Measurements from ENCODE around the gene CXCR2.
"Not testable (repeated sequence)": the region's sequence is repeated elsewhere in the genome, so short reads cannot be mapped to it uniquely, and the experiment has no call there.

The CXCR2 gene

DNA sequence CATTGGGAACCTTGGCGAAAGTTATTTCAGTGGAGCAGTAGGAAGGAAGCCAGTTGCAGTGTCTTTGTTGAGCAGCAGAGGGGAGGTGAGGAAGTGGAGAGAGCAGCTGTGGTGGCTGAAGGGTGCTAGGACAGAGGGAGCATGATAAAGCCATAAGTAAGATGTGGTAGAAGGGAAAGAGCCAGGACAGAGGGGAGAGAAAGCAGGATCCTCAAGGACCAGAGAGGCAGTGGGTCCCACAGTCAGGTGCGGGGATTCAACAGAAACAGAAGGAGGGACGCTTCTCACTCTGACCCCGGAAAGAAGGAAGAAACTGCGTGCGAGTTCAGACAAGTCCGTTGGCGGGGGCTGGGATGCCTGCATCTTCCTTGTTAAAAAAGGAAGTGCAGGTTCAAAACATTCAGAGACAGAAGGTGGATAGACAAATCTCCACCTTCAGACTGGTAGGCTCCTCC lies at the start of gene CXCR2:
TSS of gene CXCR2 (plus strand) at position 403 of the 455 bp plus-strand sequence. CDS start 8,774 bp downstream, outside the sequence.
- no peak for DNase-seq

DNA sequence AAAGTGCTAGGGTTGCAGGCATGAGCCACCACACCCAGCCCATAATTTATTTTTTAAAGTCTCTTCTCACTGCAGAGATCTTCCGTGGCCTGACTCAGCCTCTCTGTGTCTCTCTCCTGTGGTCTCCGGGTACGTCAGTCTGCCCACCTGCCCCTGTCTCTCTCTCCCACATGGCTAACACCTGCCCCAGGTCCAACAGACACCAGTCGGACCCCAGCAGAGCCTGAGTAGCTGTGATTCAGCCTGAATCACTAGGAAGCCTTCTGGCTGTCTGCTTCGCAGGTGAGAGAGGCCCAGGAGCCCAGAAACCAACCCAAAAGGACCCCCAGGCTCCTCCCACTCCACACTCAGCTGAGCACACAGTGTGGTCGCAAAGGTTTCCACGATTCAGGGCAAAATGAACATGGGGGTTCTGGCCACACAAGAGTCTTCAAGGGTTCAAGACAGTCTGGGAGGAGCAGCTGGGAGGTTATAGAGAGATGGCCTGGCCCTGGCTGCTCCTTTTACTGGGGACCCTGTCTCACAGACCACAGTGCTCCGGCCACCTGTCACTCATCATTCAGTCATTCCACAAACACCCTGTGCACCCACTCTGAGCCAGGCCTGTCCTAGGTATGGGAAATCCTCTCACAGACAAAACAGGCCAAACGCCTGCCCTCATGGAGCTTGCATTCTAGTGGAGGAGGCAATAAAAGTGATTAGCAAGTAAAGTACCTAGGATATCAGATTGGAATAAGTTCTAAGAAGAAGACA lies 48.2 kb upstream of the CXCR2 start:
- no peak for DNase-seq

DNA sequence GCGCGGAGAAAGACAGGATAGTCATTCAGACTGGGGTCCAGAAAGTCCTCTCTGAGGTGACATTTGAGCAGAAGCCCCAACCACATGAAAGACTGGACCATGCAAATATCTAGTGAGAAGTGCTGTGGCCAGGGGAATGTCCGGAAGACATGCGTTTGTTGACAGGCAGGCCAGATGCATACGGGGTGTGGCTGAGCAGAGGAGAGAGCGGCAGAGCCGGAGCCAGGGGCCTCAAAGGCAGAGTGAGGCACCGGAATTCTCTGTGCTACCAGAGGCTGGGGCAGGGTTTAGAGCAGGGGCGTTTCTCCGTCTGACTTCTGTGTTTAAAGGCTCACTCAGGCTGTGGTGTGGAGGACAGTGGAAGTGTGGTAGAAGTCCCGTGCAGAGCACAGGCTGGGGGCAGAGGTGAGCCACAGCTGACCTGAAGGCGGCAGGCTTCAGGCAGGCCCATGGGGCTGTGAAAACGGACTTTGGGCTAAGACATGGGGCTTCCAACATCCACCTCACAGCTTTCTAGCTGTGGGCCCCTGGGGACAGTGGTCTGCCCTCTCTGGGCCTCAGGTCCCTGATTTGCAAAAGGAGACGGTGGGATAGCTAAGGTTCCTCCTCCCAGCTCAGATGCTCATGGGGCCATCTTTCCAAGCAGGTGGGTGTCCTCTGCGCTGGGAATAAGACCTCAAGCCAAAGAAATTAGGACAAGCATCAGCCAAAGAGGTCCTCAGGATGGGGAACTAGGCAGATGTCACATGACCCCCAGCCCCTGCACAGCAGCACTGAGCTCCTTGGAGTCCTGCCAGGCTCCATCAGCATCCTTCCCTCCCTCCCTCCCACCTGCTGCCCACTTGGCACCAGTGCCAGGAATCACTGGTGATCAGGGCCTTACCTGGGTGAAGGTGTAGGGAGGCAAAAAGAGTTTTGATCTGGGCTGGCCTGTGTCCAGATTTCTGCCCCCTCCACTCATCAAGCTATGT lies 45.6 kb upstream of the CXCR2 start:
- no peak for DNase-seq

DNA sequence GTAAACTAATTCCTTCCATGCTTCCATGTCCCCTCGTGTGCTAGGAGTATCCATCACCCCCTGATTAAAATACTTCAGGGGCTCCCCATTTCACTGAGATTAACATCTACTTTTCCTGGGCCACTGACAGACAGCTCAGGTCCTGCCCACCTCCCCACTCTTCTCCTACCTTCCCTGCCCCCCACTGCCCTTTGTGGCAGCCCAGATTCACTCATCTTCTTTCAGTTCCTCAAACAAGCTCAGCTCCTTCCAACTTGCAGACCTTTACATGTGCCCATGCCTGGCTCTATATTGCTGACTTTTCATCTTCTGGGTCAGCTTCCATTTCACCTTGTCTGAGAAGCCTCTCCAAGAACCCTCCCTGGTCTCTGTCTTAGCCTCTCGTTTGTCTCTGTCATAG lies 44.8 kb upstream of the CXCR2 start:
- DNase-seq = no peak

DNA sequence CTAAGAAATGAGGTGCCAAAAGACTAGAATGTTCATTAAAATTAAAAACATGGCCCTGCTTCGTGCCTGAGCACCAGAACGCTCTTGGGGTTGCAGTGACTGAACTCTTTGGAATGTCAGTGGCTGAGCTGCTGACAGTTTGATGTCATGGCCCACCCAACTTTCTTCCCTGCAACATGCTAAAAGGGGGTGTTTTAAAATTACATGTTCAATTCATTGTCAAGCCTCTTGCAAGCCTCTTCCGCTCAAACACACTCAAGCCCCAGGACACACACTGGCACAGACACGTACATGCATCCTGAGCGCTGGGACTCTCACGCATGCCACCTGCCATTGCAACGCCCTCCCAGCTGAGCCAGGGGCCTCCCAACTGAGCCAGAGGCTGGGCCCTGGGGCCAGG lies 44.1 kb upstream of the CXCR2 start:
- no peak for DNase-seq

DNA sequence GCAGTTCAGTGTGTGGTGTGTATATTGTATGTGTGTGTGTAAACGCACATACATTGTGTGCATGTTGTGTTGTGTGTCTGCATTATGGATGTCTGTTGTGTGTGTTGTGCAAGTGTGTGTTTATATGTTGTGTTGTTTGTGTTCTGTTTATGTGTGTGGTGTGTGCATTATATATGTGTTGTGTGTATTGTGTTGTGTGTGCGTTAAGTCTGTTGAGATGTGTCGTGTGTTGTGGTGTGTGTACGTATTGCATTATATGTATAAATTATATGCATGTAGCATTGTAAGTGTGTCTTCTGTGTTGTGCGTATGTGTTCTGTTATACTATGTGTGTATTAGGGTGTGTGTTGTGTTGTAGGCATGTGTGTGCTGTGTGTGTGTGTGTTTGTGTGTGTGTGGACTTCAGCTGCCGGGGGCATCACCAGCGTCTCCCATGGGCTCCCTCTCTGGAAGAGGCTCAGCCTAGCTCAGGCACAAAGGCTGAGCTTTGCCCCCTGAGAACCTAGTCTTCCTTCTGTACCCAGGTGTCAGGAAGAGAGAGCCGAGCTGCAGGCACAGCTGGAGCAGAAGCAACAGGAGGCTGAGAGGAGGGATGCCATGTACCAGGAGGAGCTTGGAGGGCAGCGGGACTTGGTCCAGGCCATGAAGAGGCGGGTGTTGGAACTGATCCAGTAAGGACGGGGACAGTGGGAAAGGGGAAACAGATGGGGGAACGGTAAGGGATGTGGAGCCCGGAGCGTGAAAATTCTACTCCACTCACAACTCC lies 43.1 kb upstream of the CXCR2 start:
- DNase-seq = no peak

DNA sequence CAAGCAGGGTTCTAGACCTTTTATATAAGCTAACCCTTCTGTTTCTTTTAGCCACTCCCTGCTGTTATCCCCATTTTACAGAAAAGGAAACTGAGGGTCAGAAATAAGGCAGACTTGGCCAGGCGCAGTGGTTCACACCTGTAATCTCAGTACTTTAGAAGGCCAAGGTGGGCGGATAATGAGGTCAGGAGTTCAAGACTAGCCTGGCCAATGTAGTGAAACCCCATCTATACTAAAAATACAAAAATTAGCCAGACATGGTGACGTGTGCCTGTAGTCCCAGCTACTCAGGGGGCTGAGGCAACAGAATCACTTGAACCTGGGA lies 42.5 kb upstream of the CXCR2 start:
- DNase-seq = no peak

DNA sequence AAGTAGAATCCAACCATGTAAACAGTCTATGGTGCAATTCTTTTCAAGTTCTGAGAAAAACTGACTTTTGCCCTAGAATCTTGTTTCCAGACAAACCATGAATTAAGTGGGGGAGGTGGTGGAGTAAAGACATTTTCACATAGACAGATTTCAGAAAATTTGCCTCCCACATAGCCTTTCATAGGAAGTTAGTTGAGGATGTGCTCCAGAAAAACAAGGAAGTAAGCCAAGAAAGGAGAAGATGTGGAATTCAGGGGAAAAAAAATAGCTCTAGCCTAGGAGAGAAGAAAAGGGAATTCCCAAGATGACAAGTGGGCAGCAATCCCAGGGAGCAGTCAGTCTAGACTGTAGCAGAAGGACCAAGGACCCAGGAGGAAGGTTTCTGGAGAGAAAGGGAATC lies 39.4 kb upstream of the CXCR2 start:
- no peak for DNase-seq

DNA sequence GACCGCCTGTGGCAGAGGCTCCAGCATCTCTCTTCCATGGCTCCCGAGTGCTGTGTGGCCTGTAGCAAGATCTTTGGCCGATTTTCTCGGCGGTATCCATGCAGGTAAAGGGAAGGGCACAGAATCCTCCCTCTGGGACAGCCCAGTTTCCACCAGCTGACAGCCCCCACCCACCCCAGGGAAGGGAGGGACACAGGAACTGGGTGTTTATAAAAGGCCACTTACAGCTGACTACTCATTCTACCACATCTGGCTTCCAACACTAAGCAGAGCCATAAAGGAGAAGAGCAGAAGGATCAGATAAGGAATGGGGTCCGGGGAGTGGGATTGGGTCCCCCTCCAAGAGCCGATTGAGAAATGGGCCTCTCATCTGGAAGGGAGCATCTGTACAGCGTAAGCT lies 36.6 kb upstream of the CXCR2 start:
- DNase-seq = no peak

DNA sequence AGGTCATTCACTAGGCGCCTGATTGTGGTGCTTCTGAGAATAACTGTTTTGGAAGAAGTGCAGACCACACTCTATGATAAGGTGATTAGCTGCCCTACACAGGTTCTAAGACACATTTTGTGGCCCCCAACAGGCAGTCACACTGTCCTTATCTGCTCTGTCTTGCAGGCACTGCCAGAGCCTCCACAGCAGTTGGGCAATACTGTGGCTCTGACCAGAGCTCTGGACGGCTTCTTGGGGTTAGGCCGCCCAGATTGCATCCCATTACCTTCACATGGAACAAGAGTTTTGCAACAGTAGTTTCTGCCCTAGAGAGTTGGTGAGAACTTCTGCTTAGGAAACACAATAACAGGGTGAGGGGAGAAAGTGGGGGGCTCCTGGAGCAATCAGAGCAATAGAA lies 34.1 kb upstream of the CXCR2 start:
- no peak for DNase-seq

DNA sequence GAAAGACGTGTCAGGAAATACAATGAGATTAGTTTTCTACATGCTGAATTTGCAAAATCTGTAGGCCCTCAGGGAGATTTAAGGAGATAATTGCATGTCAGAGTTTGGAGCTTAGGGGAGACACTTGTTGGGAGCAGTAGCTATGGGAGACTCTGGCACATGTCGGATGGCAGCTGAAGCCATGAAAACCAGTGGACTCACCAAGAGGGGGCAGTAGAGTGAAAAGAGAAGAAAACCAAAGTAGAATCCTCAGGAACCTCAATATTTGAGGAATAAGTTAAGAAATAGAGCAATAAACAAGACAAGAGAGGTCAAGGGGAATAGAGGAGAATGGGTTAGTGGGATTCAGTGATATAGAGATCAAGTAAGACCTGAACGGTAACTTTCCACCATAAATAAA lies 31.9 kb upstream of the CXCR2 start:
- DNase-seq = no peak

DNA sequence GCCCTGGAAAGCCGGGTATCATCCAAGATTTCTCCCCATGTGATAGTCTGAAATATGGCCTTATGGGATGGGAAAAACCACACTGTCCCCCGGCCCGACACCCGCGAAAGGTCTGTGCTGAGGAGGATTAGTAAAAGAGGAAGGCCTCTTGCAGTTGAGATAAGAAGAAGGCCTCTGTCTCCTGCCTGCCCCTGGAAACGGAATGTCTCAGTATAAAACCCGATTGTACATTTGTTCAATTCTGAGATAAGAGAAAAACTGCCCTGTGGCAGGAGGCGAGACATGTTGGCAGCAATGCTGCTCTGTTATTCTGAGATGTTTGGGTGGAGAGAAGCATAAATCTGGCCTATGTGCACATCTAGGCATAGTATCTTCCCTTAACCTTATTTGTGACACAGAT lies 30.0 kb upstream of the CXCR2 start:
- no peak for DNase-seq

DNA sequence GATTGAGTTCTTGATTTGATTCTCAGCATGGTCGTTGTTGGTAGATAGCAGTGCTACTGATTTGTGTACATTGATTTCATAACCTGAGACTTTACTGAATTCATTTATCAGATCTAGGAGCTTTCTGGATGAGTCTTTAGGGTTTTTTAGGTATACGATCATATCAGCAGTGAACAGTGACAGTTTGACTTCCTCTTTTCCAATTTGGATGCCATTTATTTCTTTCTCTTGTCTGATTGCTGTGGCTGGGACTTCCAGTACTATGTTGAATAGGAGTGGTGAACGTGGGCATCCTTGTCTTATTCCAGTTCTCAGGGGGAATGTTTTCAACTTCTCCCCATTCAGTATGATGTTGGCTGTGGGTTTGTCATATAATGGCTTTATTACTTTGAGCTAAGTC lies 27.9 kb upstream of the CXCR2 start:
- DNase-seq = no peak

DNA sequence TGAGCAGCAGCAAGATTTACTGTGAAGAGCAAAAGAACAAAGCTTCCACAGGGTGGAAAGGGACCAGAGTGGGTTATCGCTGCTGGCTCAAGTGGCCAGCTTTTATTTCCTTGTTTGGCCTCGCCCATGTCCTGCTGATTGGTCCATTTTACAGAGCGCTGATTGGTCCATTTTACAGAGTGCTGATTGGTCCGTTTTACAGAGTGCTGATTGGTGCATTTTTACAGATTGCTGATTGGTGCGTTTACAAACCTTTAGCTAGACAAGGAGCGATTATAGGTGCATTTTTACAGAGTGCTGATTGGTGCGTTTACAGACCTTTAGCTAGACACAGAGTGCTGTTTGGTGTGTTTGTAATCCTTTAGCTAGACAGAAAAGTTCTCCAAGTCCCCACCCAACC lies 17.0 kb upstream of the CXCR2 start:
- DNase-seq = not testable (repeated sequence)

DNA sequence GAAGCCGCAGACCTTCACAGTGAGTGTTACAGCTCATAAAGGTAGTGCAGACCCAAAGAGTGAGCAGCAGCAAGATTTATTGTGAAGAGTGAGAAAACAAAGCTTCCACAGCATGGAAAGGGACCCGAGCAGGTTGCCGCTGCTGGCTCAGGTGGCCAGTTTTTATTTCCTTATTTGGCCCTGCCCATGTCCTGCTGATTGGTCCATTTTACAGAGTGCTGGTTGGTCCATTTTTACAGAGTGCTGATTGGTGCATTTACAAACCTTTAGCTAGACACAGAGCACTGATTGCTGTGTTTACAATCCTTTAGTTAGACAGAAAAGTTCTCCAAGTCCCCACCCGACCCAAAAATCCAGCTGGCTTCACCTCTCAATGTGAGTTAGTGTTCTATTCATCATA lies 4.0 kb upstream of the CXCR2 start:
- not testable (repeated sequence) for DNase-seq

DNA sequence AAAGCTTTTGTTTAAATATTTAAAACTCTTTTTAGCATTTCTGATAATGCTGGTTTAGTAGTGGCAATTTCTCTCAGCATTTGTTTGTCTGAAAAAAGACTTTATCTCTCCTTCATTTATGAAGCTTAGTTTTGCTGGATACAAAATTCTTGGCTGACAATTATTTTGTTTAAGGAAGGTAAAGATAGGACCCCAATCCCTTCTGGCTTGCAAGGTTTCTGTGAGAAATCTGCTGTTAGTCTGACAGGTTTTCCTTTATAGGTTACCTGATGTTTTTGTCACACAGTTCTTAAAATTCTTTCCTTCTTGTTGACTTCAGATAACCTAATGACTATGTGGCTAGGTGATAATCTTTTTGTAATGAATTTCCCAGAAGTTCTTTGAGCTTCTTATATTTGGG lies 3.5 kb upstream of the CXCR2 start:
- not testable (repeated sequence) for DNase-seq

DNA sequence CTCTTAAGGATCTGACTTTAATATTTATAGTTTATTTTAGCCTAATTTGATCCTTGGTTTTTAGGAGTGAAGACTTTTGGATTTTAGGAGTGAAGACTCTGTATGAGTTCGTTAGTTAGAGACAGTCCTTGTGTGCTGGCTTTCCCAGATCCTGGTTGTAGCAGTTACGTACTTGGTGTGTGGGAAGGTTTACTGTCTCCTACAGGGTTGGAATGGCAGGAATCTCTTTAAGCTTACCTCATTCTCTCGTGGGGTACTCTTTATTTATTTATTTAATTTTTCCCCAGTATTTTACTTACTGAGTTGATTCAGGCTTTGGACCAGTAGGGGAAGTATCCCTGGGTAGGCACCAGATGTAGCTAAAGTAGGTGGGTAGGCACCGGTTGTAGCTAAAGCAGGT lies 1.8 kb upstream of the CXCR2 start:
- no peak for DNase-seq

DNA sequence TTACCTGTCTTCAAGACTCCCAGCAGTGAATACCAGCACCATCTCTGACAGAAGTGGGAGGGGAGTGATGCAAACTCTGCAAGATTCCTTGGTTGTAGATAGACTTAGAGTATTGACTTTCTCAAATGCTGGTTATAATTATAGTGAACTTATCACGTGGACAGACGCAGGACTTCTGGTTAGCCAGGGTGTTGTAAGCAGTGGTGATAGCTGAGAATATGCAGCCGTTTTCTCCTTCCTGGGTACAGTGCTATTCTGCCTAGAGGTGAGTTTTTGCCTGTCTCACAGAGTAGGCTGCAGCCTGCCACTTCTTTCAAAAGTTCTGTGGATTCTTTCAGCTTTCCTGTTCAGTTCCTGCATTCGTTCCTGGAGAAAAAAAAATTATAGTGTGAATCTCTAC lies 733 bp upstream of the CXCR2 start:
- no peak for DNase-seq

DNA sequence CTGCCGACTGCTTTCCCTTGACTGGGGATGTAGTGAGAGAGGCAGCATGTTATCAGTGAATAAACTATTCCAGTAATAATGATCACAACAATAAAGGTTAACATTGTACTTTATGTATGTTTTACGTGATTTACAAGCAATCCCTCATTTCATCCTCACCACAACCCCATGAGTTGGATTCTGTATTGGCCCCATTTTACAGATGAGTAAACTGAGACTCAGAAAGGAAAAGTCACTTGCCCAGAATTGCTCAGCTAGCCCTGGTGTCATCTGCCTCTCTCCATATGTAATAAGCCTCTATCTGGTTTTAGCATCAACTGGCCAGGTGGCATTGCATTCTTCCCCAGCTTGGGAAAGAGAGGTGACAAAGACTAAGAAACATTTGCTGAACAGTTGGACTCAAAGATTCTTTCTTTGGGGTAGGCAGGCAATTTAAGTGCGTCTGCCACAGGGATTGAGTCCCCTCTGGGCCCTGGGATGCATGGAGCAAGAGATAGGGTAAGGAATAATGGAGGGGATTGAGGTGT lies 2.2 kb downstream of the CXCR2 start:
- DNase-seq = no peak

DNA sequence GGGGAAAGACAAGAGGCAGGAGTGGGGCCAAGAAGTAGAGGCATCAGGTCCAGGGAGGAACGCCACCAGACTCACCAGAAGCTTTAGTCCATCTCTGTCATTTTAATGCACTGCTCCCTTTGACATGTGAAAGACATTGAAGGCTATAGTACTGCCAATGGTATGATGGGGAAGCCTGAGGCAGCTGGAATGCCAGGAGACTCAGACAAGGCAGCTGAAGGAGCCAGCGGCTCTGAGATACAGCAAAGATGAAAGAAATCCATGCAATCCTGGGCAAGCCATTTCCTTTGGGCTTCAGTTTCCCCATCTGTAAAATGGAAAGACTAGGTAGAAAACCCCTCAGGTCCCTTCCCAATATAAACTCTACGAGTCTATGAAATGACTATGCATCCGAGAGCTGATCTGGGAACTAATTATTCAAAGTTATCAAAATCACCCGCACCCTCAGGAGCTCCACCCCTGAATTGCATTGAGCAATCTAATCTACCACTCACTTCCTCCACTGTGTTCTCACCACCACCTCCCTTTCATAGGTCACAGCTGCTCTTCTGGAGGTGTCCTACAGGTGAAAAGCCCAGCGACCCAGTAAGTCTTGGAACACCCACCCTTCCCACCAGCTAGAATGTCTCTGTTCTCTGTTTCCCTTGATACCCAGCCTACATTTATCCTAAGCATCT lies 3.1 kb downstream of the CXCR2 start:
- no peak for DNase-seq

DNA sequence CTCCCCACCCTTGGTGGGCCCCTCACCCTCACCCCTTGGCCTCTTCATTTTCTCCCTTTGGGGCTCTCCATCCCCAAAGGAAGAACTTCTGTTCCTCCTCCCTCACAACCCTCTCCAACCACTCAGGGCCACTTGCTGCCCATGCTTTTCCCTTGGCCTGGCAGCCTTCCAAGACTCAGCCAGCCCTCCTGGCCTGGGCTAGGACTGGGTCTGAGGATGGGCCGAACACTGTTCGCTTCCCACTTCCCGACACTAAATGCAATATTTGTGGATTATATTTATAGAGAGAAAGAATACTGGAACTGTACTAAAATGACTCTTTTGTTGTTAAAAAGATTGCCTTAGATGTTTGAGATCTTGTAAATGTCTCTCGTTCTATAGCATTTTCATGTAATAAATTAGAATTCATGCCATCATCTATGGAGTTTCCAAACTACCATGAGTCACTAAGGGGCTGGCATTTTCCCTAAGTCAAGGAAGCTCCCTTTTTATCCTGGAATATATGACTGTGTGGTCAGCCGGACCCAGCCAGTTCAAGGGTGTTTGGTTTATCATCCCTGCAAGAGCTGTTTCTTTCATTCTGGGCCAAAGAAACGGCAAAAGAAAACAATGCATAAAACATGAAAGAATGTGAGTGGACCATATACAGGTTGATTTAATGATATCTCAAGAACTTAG lies 3.8 kb downstream of the CXCR2 start:
- DNase-seq = no peak

DNA sequence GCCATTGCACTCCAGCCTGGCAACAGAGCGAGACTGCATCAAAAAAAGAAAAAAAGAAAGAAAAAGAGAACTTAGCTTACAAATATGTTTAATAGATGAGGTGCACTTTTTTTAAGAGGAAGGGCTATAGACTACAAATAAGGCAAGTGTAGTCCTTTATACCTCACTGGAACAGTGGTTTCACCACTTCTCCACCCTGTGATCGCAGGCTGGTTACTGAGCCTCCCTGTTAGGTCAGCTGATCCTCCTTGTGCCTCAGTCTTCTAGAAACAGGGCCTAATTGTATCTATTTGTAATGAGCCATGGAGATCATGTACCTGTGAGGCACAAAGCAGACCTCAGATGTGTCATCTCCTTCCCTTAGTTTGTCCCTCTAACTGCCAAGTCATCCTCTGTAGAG lies 4.5 kb downstream of the CXCR2 start:
- no peak for DNase-seq

Measured in amniotic stem cell (primary cell).